GM19372 (cell line): Measurements from ENCODE around the gene SOBP.

Source experiments
- ATAC-seq: cut with Tn5 transposase; IDR thresholded peaks from one replicate; pipeline ENCODE4 v1.9.1; 2021; ENCODE audit warnings: mild to moderate bottlenecking, low read depth, moderate library complexity; ENCODE audit not compliant: unreplicated experiment

The SOBP gene

GRCh38 chr6:107578642-107579341 lies 88.9 kb downstream of the SOBP start:
- no peak for ATAC-seq

DNA sequence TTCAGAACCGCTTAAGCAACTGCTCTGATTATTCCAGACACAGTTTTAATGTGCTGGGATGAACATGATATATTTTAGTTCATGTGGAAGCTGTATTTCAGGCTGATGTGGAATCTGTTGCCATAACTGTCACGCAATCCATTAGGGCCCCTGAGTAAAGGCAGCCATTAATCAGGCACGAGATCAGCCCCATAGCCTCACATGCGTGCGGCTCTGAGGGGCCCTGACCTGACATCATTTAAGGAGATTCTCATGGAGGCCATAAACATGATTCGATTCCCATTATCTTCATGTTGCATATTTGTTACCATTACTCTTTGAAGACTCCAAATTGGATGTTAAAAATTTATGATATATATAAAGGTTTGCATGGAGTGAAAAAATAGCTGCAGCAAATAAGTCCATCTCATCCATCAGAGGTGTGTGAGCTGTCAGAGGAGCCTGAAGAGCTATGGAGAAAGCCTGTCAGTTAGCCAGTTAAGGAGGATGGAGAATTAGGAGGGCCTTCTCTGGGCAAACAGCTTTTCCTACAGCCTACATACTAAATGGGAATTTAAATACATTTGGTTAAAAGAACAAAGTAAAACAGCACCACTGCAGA lies 89.6 kb downstream of the SOBP start:
- ATAC-seq = no peak

- no peak for ATAC-seq
Measured at GRCh38 chr6:107582086-107582485, 92.2 kb downstream of the SOBP start.

DNA sequence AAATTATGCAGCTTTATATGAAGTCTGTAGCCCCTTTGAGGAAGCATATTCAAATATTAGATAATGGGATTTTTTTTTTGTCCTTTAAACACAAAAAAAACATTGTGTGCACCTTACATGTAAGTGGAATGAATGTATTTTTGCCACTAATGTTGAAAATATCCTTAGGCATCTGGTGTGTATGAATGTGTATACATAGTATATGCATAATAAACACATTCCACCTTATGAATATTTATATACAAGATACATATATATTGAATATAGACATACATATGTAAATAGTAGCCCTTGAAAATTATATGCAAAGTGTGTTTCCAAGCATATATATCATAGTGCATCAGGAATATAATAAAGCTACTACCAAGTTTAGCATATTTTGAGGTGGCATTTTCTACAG lies 94.8 kb downstream of the SOBP start:
- no peak for ATAC-seq

- no peak for ATAC-seq
Measured at GRCh38 chr6:107585815-107586435, 96.0 kb downstream of the SOBP start.

DNA sequence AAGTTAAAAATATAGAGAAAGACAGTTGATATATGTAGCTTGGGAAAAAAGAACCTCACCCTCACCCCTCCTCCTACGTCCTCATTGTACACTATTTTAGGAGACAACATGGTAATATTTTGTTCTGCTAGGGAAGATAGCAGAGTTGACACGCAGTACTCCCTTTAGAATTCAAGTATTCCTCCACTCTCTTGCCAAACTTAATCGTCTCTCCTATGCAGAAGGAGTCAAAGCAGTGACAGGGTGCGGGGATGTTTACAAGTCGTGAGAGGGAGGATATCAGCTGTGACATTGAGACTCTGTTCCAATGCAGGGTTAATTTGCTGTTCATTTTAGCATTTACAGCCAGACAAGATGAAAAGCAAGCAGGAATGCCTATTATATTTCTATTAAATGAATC lies 97.5 kb downstream of the SOBP start:
- ATAC-seq = no peak

DNA sequence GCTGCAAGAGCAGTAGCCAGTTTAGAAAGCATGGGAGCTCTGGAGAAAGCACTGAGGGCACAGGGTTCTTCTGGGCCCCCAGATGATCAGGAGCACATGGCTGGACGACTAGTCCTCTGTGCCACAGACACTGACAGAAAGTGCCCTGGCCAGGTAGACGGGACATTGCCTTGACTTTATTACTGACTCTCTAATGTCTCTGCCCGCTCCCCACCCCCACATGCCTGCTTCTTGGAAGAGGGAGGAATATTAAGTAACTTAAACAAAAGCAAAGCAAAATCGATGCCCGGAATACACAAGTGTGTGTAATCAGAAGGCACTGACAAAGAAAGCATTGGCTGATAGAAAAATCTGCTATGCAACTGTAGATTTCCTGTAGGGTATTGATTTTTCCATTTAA lies 99.3 kb downstream of the SOBP start:
- ATAC-seq = no peak

DNA sequence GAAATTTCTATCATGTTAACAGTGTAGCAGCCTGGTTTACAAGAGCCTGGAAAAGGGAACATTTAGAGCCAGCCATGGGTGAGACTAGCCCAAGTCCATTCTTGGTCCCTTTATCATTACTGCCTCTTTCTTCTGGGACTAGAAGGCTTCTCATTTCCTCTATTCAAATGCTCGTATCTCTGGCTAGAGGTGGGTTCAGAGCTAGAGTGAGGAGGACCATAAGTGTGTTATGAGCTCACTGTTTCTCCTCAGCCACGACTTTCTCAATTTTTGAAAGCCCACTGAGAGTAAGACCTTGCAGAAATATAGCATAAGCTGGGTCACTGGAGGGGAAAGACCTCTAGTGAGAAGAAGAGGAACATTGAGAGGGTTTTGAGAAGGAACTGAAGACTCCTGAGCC lies 100.0 kb downstream of the SOBP start:
- ATAC-seq = no peak

- ATAC-seq = no peak
Measured at GRCh38 chr6:107590378-107590777, 100.5 kb downstream of the SOBP start.

- ATAC-seq = no peak
Measured at GRCh38 chr6:107591346-107591745, 101.4 kb downstream of the SOBP start.

DNA sequence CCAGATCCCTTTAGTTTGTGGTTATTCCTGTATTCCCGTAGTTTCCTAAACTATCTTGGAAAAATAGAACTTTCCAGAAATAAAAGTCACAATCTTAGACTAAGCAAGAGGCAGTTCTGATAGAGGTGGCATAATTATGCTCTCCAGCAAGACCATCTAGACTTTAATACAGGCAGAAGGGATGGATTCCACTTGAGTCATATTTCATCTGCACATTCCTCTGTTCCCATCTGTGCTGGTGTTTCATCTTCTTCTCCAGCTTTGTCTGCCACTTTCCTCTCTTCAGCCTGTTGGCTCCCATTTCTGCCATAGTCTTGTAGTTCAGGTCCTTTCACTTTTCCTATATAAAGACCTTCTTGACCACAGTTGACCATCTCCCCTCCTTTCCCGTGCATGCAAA lies 102.9 kb downstream of the SOBP start:
- no peak for ATAC-seq

DNA sequence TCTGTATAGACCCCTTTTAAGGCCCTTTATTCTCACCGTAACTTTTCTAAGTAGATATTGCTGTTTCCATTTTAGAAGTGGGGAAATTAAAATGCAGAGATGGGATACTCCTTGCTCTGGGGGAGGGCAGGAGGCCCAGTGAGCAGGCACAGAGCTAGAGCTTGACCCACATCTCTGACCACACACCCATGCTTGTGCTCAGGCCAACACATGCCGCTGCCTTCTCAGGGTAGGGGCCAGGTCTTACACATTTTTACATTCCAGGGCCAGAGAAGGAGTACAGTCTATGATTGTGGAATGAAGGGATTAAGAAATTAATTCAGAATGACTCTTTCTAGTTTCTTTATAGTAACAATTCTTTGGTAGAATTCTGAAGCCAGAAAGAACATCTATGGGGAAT lies 104.8 kb downstream of the SOBP start:
- ATAC-seq = no peak

DNA sequence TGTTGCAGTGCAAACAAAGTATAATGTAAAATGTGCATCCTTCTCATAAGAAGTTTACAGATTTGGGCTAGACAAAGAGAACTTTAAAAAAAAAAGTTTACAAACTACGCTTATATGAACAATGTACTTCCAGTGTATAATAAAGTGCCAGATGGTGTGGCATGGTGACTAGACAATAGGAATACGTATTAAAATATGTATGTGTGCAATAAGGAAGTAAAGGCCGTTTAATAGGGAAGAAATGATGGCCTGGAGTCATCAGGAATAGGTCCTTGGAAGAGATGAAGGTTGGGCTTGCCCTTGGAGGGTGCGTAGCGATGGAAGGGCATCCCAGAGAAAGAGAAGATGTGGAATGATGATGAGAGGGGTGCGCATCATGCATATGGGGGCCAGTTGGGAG lies 108.2 kb downstream of the SOBP start:
- no peak for ATAC-seq

DNA sequence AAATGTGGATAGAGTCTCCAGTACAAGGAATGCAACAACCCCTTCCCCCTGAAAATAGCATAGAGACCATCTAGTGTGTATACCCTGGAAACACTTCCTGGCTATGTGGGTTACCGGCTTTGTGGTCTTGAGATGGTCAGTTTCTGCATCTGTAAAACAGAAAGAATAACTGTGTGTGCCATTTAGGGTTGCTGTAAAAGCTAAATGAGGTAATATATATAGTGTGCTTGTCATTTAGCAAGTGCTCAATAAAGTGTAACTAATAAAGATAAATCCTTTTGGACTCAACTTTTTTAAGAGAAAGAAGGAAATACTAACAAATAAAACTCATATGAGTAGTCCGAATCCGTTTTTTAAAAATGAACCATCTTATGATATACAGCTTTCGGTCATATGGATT lies 109.1 kb downstream of the SOBP start:
- ATAC-seq = no peak

DNA sequence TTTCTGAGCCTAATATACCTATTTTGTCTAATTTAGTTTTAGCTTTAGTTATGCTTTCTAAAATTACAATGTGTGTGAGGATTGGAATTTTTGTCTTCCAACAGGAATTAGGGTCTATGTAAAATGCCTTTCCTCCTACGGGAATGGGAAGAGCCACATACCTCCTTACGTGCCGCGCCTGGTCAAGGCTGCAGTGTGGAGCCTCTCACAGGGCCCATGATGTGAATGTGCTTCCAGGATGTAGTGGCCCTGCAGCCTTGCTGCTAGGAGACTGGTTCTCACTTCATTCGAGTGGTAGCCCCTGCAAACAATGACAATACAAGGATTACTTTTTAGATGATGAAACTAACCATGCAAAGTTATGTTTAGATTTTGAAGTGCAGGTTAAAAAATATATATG lies 110.2 kb downstream of the SOBP start:
- ATAC-seq = no peak

DNA sequence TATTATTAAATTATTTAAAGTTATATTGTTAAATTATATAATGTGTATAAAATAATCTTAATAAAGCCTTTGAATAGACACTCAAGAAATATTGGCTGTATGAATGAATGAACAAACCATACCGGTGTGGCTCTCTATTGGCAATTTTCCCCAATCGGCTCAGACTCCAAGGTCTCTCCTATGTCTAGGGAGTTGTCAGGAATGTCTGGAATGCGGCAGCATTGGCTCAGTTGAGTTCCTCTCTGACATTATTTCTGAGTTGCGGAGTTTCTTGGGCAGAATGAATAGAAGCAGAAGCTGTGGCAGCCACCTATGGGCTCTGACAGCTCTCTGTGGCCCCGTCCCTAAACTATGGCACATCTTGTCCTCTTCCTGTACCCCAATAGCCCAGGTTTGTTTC lies 111.0 kb downstream of the SOBP start:
- no peak for ATAC-seq

- ATAC-seq = no peak
Measured at GRCh38 chr6:107601406-107601805, 111.5 kb downstream of the SOBP start.

DNA sequence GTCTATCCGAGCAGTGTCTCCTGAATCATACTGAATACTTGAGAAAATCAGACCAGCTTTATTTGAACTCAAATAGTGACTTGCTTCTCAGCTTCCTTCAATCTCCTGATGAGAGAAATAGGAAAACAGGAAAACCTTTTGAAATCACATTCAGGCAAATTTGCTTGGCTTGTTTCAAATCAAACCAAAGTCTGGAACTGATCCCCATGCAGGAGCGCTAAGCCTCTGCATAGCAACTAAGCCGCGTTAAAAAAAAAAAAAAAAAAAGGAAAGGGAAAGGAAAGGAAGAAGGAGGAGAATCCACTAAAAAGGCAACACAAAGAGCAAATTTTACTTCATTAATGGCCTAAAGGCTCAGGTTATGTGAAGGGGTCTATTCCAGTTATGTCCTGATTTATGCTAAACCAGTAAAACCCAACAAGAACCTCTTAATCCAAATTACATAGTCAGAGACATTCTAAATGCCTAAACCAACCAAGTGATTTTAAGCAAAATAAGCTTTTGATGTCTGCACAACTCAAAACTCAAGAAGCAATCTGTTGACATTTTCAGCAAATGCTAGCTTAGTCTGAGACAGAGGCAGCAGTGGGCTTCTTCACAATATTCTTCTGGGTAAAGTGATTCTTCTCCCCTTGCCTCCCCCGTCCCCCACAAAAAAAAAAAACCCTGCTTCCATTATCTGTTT lies 112.5 kb downstream of the SOBP start:
- ATAC-seq = no peak

- ATAC-seq = no peak
Measured at GRCh38 chr6:107603006-107603370, 113.1 kb downstream of the SOBP start.

DNA sequence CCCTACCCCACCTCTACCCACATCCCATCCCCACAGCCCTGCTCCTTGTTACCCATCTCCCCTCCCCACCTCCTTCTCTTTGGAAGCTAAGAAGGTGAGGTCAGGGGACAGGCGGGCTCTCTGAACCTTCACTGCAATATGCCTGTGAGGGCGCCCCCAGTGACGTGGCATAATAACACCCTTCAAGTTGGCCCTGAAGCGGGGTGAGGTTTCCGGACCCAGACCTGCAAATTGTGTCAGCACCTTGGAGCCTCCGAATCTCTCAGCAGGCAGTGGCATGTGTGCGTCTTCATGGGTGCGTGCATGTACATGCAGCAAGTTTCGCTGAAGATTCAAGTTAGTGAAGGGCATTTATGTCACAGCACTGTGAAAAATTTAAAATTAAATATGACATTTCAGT lies 114.6 kb downstream of the SOBP start:
- ATAC-seq = no peak

DNA sequence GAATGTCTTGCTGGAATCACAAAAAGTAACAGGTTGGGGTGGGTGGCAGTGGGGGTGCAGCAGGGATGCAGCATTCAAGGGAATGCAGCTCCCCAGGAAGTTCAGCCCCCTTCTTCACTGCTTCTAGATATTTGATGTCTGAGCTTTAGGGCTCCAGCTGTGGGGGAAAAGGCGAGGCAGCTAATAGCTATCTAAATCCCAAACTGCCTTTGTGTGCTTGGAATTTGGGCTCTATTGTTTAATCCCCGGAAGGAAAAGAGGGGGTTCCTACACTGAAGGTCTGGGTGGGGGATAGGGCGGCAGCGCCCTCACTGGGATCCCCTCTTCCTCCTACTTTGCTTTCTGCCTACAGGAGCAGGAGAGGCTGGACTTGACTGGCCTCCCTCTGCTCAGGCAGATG lies 116.5 kb downstream of the SOBP start:
- ATAC-seq = no peak

DNA sequence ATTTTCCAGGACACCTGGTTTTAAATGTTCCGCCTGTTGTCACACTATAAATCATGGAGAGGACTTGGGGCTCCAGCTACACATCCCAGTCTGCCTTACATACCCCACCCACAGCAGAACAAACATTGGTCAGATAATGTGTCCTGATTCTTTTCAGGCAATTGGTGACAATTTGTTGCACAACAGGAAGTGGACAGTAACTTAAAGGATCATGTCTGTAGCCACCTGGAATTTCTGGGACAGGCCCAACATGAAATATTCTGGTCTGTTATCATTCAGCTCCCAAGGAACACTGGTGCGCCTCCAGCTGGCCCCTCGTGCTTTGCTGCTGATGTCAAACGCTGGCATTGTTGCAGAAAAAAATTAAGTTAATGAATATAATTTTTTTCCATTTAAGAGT lies 117.2 kb downstream of the SOBP start:
- ATAC-seq = no peak
